ENCODE measurements around the gene C4orf33. TPM values are rescaled to one million over a fixed set of nuclear protein-coding genes. Genes with fewer than 3 reads are reported as not detected.

C4orf33 gene
- polyA plus RNA-seq, 1 donor from 2014 or later, result 42.2 TPM

- no peak overlapping the region for H3K27ac ChIP-seq (ENCODE audit: low read length)
- no peaks in the 10 kb centered on the region for H3K36me3 ChIP-seq (ENCODE audit: insufficient read depth, low read length)
- H3K9me2 ChIP-seq (ENCODE audit: insufficient read depth, low read length), result no peaks in the 10 kb centered on the region
- H3K4me2 ChIP-seq (ENCODE audit: low read length), result no peak overlapping the region
- no peak overlapping the region for H2AFZ ChIP-seq (ENCODE audit: low read depth, low read length)
- H3K9ac ChIP-seq (ENCODE audit: low read length), result no peak overlapping the region
- H4K20me1 ChIP-seq (ENCODE audit: insufficient read depth), result no peaks in the 10 kb centered on the region
- no peaks in the 10 kb centered on the region for H3K27me3 ChIP-seq (ENCODE audit: insufficient read depth, low read depth, low read length)
- no peaks in the 10 kb centered on the region for H3K79me2 ChIP-seq (replicated peaks; ENCODE audit: insufficient read depth, low read length)
- H3K4me3 ChIP-seq (ENCODE audit: low read length), result no peak overlapping the region
- H3K9me3 ChIP-seq (ENCODE audit: low read length), result no peaks in the 10 kb centered on the region
- TF ChIP-seq EZH2 (IDR thresholded peaks at IDR 0.05; ENCODE audit: borderline replicate concordance, insufficient read depth, low read length, poor library complexity, severe bottlenecking), result no peak
- no peak for TF ChIP-seq RAD21 (conservative IDR thresholded peaks at IDR 0.05)
- TF ChIP-seq, protein P1, sequence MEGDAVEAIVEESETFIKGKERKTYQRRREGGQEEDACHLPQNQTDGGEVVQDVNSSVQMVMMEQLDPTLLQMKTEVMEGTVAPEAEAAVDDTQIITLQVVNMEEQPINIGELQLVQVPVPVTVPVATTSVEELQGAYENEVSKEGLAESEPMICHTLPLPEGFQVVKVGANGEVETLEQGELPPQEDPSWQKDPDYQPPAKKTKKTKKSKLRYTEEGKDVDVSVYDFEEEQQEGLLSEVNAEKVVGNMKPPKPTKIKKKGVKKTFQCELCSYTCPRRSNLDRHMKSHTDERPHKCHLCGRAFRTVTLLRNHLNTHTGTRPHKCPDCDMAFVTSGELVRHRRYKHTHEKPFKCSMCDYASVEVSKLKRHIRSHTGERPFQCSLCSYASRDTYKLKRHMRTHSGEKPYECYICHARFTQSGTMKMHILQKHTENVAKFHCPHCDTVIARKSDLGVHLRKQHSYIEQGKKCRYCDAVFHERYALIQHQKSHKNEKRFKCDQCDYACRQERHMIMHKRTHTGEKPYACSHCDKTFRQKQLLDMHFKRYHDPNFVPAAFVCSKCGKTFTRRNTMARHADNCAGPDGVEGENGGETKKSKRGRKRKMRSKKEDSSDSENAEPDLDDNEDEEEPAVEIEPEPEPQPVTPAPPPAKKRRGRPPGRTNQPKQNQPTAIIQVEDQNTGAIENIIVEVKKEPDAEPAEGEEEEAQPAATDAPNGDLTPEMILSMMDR (IDR thresholded peaks at IDR 0.05; ENCODE audit: poor library complexity, severe bottlenecking), result no peak
- TF ChIP-seq TAF1 (IDR thresholded peaks at IDR 0.05; ENCODE audit: low read depth), result no peak
- no peak for TF ChIP-seq MXI1 (conservative IDR thresholded peaks at IDR 0.05; ENCODE audit: poor library complexity, severe bottlenecking)
- TF ChIP-seq SMC3 (conservative IDR thresholded peaks at IDR 0.05; ENCODE audit: poor library complexity), result no peak
- no peak for TF ChIP-seq POLR2AphosphoS5 (IDR thresholded peaks at IDR 0.05)
- TF ChIP-seq EP300 (conservative IDR thresholded peaks at IDR 0.05; ENCODE audit: poor library complexity, severe bottlenecking), result no peak
- TF ChIP-seq REST (IDR thresholded peaks at IDR 0.05; ENCODE audit: borderline replicate concordance), result no peak
- no peaks in the 10 kb centered on the region for H3F3A ChIP-seq (ENCODE audit: insufficient read depth, low read length, poor library complexity, severe bottlenecking)
Measured at GRCh38 chr4:129162450-129162849, 66.5 kb downstream of the C4orf33 start.

DNA sequence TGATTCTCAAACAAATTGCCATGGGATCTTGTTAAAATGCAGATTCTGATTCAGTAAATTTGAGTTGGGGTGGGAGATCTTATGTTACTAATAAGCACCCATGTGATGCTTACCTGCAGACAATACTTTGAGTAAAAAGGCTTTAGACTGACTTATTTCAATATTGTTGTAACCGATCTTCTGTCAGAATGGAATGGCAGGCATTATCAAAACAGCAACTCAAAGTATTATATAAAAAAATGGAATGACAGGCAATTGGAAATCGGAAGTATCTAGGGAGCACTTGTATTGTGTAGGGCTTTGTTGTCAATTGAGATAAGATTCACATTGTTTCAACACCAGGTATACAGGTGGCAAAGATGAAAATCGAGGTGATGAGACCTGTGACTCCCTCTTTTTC, 67.5 kb downstream of the C4orf33 start:
- no peak overlapping the region for H2AFZ ChIP-seq (ENCODE audit: low read depth, low read length)
- no peak overlapping the region for H3K4me2 ChIP-seq (ENCODE audit: low read length)
- H3K27me3 ChIP-seq (ENCODE audit: insufficient read depth, low read depth, low read length), result no peaks in the 10 kb centered on the region
- H3K79me2 ChIP-seq (replicated peaks; ENCODE audit: insufficient read depth, low read length), result no peaks in the 10 kb centered on the region
- H3K36me3 ChIP-seq (ENCODE audit: insufficient read depth, low read length), result no peaks in the 10 kb centered on the region
- no peak overlapping the region for H3K27ac ChIP-seq (ENCODE audit: low read length)
- no peaks in the 10 kb centered on the region for H4K20me1 ChIP-seq (ENCODE audit: insufficient read depth)
- H3K4me3 ChIP-seq (ENCODE audit: low read length), result no peak overlapping the region
- no peak overlapping the region for H3K9ac ChIP-seq (ENCODE audit: low read length)
- no peaks in the 10 kb centered on the region for H3F3A ChIP-seq (ENCODE audit: insufficient read depth, low read length, poor library complexity, severe bottlenecking)
- H3K9me3 ChIP-seq (ENCODE audit: low read length), result no peaks in the 10 kb centered on the region
- peak; percentile 68 for TF ChIP-seq POLR2AphosphoS5 (IDR thresholded peaks at IDR 0.05)
- no peak for TF ChIP-seq RAD21 (conservative IDR thresholded peaks at IDR 0.05)
- peak; percentile 82 for TF ChIP-seq EP300 (conservative IDR thresholded peaks at IDR 0.05; ENCODE audit: poor library complexity, severe bottlenecking)
- no peak for TF ChIP-seq SMC3 (conservative IDR thresholded peaks at IDR 0.05; ENCODE audit: poor library complexity)
- no peaks in the 10 kb centered on the region for H3K9me2 ChIP-seq (ENCODE audit: insufficient read depth, low read length)
